Hematopoietic multipotent progenitor cell treated with erythropoietin and hydrocortisone succinate and interleukin-3 and kit ligand, for 8 days (in vitro differentiated cells): ENCODE measurements around the gene ZNF768.
"Not testable (repeated sequence)": the region's sequence is repeated elsewhere in the genome, so short reads cannot be mapped to it uniquely, and the experiment has no call there.

Experiments
- DNase-seq: peaks from one replicate; pipeline ENCODE4 v3.0.0-alpha.2; 2015

The ZNF768 gene

GRCh38 chr16:30509081-30509765 is 17.1 kb downstream of the ZNF768 start:
- peak; percentile 67 for DNase-seq

- no peak for DNase-seq
Observed at GRCh38 chr16:30503403-30504296, 22.7 kb downstream of the ZNF768 start.

GRCh38 chr16:30499284-30499683 is 27.1 kb downstream of the ZNF768 start:
- DNase-seq, result no peak

- DNase-seq, result no peak
Observed at GRCh38 chr16:30494709-30495108, 31.7 kb downstream of the ZNF768 start.

GRCh38 chr16:30493941-30494488 is 32.4 kb downstream of the ZNF768 start:
- no peak for DNase-seq

GRCh38 chr16:30491744-30492308 is 34.5 kb downstream of the ZNF768 start:
- DNase-seq, result peak; percentile 87

GRCh38 chr16:30491229-30491628 is 35.1 kb downstream of the ZNF768 start:
- DNase-seq, result no peak

GRCh38 chr16:30490210-30490609 is 36.2 kb downstream of the ZNF768 start:
- peak; percentile 34 for DNase-seq

GRCh38 chr16:30488764-30489605 is 37.4 kb downstream of the ZNF768 start:
- DNase-seq, result no peak

GRCh38 chr16:30485818-30486436 is 40.4 kb downstream of the ZNF768 start:
- DNase-seq, result no peak

- DNase-seq, result no peak
Observed at GRCh38 chr16:30484887-30485286, 41.5 kb downstream of the ZNF768 start.

- DNase-seq, result peak; percentile 71
Observed at GRCh38 chr16:30482366-30482765, 44.0 kb downstream of the ZNF768 start.

- DNase-seq, result no peak
Observed at GRCh38 chr16:30481381-30481780, 45.0 kb downstream of the ZNF768 start.

GRCh38 chr16:30478766-30479478 is 47.4 kb downstream of the ZNF768 start:
- DNase-seq, result no peak

- DNase-seq, result not testable (repeated sequence)
Observed at GRCh38 chr16:30477773-30478172, 48.6 kb downstream of the ZNF768 start.

- DNase-seq, result no peak
Observed at GRCh38 chr16:30476991-30477390, 49.4 kb downstream of the ZNF768 start.

- DNase-seq, result no peak
Observed at GRCh38 chr16:30474684-30475083, 51.7 kb downstream of the ZNF768 start.

GRCh38 chr16:30474074-30474452 is 52.3 kb downstream of the ZNF768 start:
- DNase-seq, result no peak
